ENCODE data around the gene RAMP1. TPM values are rescaled to one million over a fixed set of nuclear protein-coding genes. Genes with fewer than 3 reads are reported as not detected.
A peak's percentile ranks its signal among the peaks of the same experiment; 100 is the strongest.
"Not testable (repeated sequence)": the region's sequence is repeated elsewhere in the genome, so short reads cannot be mapped to it uniquely, and the experiment has no call there.

The RAMP1 gene
- total RNA-seq, 1 donor from 2014 or later = 176 TPM

- H3K27me3 Mint-ChIP-seq (ENCODE audit: low read depth) = no peaks in the 10 kb centered on the region
- H3K4me1 Mint-ChIP-seq (ENCODE audit: low read depth) = peaks cover 93% of the 10 kb centered on the region
- H3K9me3 Mint-ChIP-seq (ENCODE audit: low read depth) = no peaks in the 10 kb centered on the region
- TF ChIP-seq CTCF (IDR thresholded peaks at IDR 0.05) = no peak
- H3K4me3 Mint-ChIP-seq (ENCODE audit: unreplicated experiment) = peak overlapping the region; percentile 44
- H3K36me3 Mint-ChIP-seq (ENCODE audit: low read depth) = peaks cover 3% of the 10 kb centered on the region
- DNase-seq (ENCODE audit: low spot score) = no peak
- H3K27ac Mint-ChIP-seq (ENCODE audit: unreplicated experiment) = peak overlapping the region; percentile 97
Observed at GRCh38 chr2:237866101-237866621, 6.7 kb downstream of the RAMP1 start.

GRCh38 chr2:237867465-237867864 lies 8.0 kb downstream of the RAMP1 start:
- Mint-ChIP-seq H3K27ac (ENCODE audit: unreplicated experiment) (peak overlapping the region; percentile 50), H3K27me3 (ENCODE audit: low read depth) (no peaks in the 10 kb centered on the region)
- DNase-seq (ENCODE audit: low spot score) = no peak

GRCh38 chr2:237868074-237868473 lies 8.7 kb downstream of the RAMP1 start:
- not testable (repeated sequence) for DNase-seq (ENCODE audit: low spot score); H3K9me3 Mint-ChIP-seq (ENCODE audit: low read depth); H3K4me3 Mint-ChIP-seq (ENCODE audit: unreplicated experiment); H3K27me3 Mint-ChIP-seq (ENCODE audit: low read depth); H3K36me3 Mint-ChIP-seq (ENCODE audit: low read depth)
- Mint-ChIP-seq H3K27ac (ENCODE audit: unreplicated experiment) (peak overlapping the region; percentile 71), H3K4me1 (ENCODE audit: low read depth) (peaks cover 88% of the 10 kb centered on the region)

More at GRCh38 chr2:237867465-237867864, 8.0 kb downstream of the RAMP1 start:
- no peak for TF ChIP-seq CTCF (IDR thresholded peaks at IDR 0.05)
- Mint-ChIP-seq H3K36me3 (ENCODE audit: low read depth) (peaks cover 3% of the 10 kb centered on the region), H3K9me3 (ENCODE audit: low read depth) (no peaks in the 10 kb centered on the region), H3K4me1 (ENCODE audit: low read depth) (peaks cover 88% of the 10 kb centered on the region), H3K4me3 (ENCODE audit: unreplicated experiment) (no peak overlapping the region)

GRCh38 chr2:237868631-237869342 lies 9.4 kb downstream of the RAMP1 start:
- TF ChIP-seq CTCF (IDR thresholded peaks at IDR 0.05) = no peak
- H3K27ac Mint-ChIP-seq (ENCODE audit: unreplicated experiment) = peak overlapping the region; percentile 71

GRCh38 chr2:237869343-237870102 lies 10.1 kb downstream of the RAMP1 start:
- H3K4me1 Mint-ChIP-seq (ENCODE audit: low read depth) = peaks cover 89% of the 10 kb centered on the region
- TF ChIP-seq CTCF (IDR thresholded peaks at IDR 0.05) = no peak
- no peak for DNase-seq (ENCODE audit: low spot score)
- H3K36me3 Mint-ChIP-seq (ENCODE audit: low read depth) = peaks cover 5% of the 10 kb centered on the region
- no peaks in the 10 kb centered on the region for H3K27me3 Mint-ChIP-seq (ENCODE audit: low read depth)
- peak overlapping the region; percentile 71 for H3K27ac Mint-ChIP-seq (ENCODE audit: unreplicated experiment)
- H3K4me3 Mint-ChIP-seq (ENCODE audit: unreplicated experiment) = no peak overlapping the region
- no peaks in the 10 kb centered on the region for H3K9me3 Mint-ChIP-seq (ENCODE audit: low read depth)

More at GRCh38 chr2:237868631-237869342, 9.4 kb downstream of the RAMP1 start:
- no peaks in the 10 kb centered on the region for H3K9me3 Mint-ChIP-seq (ENCODE audit: low read depth)
- no peaks in the 10 kb centered on the region for H3K27me3 Mint-ChIP-seq (ENCODE audit: low read depth)
- no peak overlapping the region for H3K4me3 Mint-ChIP-seq (ENCODE audit: unreplicated experiment)
- H3K36me3 Mint-ChIP-seq (ENCODE audit: low read depth) = peaks cover 3% of the 10 kb centered on the region
- DNase-seq (ENCODE audit: low spot score) = no peak
- H3K4me1 Mint-ChIP-seq (ENCODE audit: low read depth) = peaks cover 88% of the 10 kb centered on the region
